ENCODE data around the gene DUSP2.

The DUSP2 gene

DNA sequence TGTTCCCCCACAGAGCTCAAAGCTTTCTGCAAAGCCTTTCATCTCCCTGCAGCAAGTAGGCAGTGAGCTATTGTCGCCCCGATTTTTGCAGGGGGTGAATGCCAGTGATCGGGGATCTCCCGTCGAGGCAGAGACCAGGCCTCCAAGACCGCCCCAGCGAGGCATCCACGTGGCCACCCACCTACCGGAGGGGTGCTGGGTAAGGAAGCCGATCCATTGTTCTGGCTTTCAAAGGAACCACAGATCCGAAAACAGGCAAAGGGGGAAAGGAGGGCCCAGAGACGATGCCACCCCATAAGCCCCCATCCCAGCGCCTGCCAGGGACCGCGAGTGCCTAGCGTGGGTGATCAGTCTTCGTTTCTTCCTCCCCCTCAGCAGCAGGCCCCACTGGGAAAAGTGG is 31.3 kb downstream of the DUSP2 start:
- no peak for DNase-seq (ENCODE audit: low spot score)

DNA sequence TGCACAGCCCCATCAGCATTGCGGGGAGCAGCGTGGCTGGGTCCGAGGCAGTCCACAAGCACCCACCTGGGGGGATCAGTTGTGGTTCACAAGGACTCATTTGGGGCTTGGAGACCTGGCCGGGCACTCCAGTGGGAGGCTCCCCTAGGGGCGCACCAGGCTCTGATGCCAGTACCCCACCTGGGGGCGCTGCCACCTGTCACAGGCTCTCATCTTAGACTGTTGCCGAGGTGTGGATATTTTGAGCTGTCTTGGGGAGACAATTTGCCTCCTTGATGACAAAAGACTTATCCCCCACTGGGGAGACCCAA is 31.9 kb downstream of the DUSP2 start:
- DNase-seq (ENCODE audit: low spot score) = no peak

DNA sequence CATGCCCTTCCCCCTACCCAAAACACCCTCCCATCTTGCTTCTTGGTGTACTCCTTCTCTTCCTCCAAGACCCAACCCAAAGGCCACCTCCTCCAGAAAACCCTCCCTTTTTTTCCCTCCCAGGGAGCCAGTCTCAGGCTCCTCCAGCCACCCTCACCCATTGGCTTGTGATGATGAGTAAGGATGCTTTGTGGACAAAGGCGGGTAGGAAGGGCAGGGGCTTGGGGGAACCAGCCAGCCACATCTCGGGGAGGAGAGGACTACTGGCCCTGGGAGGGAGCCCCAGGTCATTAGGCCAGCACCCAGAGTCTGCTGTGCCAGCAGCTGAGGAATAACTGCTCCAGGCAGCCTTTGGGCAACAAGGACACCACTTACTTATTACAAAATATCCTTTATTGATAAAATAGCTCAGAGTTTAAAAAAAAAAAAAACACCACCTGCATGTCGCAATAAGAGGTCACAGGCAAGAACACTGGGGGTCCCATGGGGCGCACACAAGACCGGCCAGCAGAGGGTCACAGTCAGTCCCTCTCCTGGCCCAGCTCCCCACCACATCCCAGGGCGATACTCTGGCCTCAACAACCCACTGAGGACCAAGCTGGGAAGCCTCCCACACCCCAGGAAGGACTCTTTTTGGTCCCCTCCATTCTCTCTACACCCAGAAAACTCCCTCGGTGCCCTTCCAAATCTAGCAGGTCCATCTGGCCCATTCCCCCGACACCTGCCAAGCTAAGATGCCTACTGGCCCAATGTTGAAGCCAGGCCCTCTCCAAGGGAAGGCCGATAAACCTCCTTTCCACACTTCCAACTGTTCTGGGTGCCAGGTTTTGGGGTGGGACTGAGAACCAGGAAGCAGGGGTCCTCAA is 32.5 kb downstream of the DUSP2 start:
- DNase-seq (ENCODE audit: low spot score) = no peak

DNA sequence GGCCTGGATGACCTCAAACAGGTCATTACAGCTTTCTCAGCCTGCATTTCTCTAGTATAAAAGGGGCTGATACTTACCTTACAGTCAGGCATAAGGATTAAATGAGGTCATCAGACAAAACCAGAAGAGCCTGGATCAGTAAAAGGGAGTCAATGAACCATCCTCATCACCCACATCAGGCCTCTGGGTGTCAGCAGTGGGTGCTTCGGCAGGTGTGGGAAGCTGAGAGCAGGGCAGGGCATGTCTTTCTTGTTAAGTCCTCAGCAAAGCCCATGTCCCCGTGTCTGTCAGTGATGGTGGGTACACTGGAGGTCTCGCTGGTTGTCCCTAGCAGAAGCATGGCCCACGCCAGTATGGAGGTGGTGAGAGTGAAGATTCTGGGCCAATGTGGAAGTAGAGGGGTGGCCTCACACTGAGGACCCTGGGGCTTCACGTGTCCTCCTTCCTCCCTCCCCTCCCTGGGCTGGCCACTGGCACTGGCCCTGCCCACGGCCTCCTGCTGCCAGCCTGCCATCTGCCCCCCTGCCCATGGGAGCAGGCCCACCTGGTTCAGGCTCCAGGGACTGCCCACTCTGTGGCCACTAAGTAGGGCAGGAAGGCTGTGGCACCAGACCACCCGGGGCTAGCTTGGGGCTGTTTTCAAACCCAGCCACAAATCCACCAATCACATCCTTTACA is 33.3 kb downstream of the DUSP2 start:
- DNase-seq (ENCODE audit: low spot score) = no peak

DNA sequence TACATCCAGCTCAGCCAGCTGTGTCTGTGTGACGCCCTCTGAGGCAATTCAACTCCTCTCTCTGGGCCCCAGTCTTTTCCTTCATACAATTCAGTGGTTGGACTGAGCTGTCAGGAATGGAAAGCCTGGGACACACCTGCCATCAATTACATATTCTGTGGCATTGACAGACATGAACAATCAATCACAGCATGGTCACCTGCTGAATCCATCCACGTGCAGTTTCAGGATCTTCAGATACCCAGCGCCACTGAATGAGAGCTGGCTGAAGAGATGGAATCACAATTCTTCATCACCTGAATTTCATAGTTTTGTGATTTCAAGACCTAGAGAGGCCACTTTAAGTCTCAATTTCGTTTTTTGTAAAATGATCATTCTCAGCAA is 34.0 kb downstream of the DUSP2 start:
- DNase-seq (ENCODE audit: low spot score) = no peak

DNA sequence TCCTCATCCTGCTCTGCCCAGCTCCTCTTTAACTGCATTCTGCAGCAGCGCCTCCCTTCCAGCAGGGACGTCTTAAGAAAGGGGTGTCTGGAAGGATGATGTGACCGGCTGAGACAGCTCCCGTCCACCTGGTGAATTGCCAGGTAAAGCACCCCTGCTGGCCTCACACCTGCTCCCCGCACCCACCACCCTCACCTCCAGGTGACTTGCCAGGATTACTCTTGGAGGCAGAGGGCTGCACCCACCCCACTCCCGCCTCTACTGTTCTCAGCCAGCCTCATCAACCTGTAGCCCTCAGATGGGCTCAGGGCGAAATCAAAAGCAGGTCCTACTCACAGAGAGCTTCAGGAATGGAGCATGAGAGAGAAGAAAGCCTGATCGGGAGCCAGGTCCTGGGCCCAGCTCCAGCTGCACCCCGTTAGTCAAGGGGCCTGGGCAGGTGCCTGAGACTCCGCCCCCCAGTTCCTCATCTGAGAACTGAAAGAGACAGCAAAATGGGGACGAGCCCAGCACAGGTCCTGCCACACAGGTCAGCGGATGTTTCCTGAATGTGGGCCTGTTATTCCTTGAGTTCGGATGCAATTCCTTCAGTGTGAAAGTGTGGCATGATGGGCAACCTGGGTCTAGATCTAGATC is 34.5 kb downstream of the DUSP2 start:
- DNase-seq (ENCODE audit: low spot score) = no peak

DNA sequence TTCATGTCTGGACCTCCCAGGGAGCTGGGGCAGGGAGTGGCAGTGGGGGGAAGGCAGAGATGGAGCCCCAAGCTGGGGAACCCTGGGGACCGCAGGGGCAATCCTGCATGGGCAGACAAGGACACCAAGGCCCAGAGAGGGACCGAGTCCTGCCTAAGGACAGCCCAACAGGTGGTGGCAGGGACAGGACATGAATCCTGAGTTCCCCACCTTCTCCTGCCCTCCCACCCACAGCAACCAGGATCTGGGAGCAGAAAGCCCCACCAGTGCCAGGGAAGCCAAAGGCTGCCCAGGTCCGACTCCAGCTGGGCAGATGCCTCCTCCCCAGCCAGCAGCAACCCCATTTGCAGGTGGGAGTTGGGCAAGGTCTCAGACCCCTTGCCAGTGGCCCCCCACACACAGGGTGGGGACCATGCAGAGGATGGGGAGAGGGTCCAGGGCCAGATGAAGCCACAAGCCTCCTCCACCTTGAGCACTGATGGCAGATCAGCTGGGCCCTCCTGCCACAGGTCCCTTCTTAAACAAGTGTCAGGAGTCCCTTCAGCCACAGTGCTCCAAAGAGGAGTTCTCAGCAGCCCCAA is 35.2 kb downstream of the DUSP2 start:
- no peak for DNase-seq (ENCODE audit: low spot score)

DNA sequence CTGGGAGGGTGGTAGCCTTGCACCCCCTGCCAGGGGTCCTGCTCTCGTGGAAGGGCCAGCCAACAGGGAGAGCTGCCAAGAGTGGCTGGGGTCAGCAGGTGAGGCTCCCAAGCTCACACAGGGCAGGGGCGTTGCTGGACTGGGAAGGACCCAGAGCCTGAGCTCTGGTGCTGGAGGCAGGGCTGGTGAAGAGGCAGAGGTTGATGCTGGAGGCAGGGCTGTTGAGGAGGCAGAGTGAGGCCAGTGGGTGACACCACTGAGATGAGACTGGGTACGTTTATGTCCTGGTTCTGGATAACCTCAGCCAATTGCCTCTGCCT is 35.9 kb downstream of the DUSP2 start:
- DNase-seq (ENCODE audit: low spot score) = no peak

DNA sequence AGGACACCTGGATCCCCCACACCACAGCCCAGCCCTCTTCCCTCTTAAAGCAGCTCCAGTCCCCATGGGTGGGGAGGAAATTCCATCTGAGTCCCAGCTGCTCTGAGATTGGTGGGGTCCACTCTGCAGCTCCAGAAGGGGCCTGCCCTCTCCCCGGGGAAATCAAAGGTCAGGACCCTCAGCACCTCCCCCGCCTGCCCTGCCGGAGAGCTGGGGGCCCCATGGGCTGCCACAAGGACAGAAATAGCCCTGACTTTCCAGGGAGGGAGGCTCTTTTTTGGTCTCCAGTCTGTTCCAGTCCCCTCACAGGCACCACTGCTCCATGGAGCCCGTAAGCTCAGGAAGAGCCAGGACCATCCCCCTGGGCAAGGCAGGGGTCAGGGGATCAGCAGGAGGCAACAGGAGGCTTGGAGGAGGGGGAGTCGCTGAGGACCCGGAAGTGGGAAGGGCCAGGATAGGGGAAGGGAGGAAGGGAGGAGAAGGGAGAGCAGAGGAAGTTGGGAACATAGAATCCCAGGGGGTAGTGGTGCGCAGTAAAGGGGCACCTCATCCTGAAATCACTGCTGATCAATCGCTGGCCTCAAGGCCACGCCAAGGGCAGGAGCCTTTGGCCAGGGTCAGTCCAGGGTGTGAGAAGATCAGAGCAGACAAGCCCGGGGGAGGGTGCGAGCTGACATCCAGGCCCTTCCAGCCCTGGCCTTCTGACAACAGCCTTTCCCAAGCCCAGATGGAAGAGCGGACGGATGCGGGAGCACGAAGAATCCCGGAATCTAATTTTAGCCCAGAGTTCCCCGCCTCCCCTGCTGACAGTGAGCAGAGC is 36.5 kb downstream of the DUSP2 start:
- no peak for DNase-seq (ENCODE audit: low spot score)

DNA sequence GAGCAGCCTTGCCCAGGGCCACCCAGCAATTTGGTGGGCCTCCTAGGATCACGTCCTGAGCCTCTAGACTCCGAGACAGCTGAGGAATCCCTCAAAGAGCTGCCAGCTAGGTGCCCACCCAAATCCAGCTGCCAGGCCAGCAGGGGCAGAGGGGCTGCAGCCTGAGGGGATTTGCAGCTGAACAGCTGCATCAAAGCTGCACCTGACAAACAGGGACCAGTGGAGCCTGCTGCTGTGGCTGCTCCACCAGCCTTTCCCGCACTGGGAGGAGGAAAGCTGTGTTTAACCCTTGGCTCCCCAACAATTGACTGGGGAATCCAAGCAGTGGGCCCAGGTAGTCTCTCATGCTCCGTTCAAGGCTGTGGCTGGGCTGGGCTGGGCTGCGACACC is 37.1 kb downstream of the DUSP2 start:
- no peak for DNase-seq (ENCODE audit: low spot score)

DNA sequence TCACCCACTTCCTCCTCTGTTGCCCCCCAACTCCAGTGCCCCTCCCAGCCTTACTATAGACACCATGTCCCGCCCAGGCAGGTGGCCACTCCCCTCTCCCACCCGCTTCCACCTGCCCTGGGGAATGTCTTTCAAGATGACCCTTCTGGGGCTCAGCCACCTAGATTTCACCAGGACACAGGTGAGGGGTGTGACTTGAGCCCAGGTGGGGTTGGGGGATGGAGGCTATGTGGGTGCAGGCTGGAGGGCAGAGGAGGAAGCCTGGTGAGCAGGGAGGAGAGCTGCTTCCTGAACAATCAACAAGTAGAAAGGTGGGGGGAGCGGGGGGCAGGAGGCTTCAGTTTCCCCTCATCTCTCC is 37.6 kb downstream of the DUSP2 start:
- DNase-seq (ENCODE audit: low spot score) = no peak

DNA sequence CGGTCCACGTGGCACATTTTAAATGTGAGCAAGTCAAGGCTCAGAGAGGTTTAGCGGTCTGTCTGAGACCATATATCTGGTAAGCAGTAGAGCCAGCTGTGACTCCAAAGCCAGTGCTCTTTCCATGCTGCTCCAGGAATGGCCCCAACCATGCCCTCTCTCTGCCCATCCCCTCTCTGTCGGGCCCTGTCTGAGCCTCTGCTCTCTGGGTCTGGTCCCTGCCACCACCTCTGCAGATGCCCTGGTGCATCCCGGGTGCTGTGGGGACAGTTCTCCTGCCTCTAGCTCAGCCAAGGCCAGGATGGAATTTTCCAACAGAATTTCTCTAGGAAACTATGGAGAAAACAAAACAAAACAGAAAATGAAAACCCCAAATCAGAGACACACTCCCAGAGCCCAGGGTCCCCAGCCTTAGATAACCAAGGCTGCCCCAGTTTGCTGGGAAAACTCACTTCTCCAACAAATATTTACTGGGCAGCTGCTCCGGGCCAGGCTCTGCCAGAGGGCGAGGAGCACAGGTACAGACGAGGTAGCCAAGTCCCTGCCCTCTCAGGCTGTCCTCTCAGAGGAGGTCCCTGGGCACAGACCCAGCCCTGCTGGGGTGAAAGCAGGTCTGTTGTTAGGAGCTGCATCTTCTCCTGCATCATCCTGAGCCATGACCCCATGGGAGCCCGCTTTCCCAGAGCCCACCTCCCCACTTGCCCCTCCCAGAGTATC is 38.1 kb downstream of the DUSP2 start:
- DNase-seq (ENCODE audit: low spot score) = no peak

DNA sequence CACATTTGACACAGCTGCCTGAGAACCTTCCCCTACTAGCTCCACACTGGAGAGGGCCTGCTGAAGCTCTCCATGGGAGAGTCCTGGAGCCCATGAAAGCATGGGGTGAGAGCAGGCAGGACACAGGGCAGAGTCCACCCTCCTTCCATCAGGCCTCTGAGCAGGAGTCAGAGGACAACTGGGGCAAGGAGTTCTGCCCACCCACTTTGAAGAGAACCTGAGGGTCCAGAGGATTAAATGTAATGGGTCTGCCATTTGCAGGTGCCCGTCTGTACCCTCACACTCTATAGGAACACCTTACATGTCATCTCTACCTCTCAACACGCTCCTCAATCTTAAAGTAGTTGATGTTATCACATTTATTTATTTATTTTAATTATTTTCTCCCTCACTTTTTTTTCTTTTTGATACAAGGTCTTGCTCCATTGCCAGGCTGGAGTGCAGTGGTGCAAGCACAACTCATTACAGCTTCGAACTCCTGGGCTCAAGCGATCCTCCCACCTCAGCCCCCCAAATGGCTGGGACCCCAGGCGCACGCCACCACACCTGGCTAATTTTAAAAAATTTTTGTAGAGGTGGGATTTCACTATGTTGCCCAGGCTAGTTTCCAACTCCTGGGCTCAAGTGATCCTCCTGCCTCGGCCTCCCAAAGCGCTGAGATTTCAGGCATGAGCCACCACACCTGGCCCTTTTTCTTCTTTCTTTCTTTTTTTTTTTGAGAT is 39.1 kb downstream of the DUSP2 start:
- no peak for DNase-seq (ENCODE audit: low spot score)

DNA sequence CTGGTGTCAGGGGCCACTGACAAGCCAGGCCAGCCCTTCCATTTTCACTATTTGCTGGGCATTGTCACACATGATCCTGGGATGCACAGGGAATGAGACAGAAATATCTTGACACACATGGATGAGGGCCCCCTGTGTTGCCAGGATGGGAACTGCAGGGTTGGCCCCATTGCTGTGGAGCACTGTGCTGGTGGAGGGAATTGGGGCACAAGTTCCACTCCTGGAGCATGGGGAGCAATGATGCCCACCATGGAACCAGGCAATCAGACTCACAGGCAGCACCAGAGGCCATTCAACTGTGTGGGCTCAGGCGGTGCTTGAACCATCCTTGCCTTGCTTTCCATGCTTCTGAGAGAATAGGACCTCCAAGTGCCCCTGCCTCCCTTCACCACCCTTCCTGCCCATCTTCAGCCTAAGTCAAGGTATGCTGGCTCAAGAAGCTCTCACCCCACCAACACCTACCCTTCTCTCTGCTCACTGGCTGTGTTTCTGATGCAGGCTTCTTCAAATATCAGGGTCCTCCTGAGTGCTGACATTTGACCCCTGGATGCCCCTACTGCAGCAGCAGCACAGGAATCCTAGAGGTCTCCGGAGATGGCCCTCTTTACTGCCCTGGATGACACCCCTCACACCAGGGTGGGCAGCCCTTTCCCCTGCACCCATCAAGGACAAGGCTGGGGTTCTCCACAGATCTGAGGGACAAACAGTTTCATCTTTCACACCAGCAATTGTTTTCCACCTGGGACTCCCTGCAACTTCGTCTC is 39.9 kb downstream of the DUSP2 start:
- no peak for DNase-seq (ENCODE audit: low spot score)

DNA sequence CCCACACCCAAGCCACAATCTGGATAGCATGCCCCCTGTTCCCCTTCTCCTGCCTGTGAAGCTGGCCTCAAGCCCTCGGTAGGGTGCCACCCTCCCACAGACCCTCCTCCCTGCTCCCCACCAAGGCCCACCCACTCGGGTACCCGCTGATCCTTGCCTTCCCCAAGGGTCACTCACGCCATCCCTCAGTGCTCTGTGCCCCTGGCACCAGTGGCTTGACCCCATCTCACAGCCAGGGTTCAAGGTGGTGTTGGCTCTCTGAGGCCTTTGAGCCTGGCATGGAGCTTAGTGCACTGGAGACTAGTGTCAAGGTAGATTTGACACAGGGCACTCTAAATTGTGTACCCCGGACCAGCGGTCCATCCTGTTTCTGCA is 40.8 kb downstream of the DUSP2 start:
- DNase-seq (ENCODE audit: low spot score) = no peak

DNA sequence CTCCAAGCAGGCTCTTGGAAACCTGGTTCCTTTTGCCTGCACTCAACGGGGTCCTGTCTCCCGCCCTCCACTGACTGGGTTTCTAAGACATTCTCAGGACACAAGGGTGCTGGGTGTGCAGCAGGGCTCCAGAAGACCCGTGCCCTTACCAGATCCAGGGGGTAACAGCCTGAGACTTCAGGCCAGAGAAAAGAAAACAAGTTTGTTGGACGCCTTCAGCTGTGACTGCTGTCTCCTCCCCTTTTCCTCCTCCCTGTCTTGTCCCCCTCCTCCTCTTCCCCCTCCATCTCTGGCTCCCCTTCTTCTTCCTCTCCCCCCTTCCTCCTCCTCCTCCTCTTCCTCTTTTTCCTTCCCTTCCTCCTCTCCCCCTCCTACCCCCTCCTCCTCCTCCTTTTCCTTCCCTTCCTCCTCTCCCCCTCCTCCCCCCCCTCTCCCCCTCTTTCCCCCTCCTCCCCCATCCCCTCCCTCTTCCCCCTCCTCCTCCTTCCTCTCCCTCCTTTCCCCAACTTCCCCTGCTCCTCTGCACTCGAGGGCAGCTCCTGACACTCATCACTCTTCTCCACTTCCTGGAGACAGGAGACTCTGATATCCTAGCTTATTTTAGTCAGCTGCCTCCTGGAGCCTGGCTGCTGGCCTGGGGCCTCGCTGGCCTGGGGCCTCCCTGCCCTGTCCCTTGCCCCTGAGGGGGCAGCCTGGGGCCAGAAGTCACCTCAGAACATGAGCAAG is 41.3 kb downstream of the DUSP2 start:
- DNase-seq (ENCODE audit: low spot score) = no peak

DNA sequence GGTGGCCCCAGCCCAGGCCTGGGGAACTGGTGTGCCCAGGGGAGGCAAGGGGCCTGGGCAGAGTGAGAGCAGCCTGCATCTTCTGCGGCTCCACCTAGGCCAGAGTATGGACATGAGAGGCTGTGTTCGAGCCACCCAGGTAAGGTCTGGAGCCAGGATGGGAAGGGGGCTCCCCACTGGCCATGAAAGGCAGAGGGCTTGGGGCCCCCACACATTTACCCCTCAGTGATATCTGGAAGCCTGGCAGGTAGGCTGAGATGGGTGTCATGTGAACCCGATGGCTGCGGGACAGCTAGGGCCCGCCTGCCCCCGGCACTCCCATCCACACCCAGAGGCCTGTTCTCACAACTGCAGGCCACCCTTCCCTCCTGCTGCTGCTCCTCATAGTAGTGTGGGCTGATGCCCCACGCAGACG is 42.0 kb downstream of the DUSP2 start:
- DNase-seq (ENCODE audit: low spot score) = no peak

DNA sequence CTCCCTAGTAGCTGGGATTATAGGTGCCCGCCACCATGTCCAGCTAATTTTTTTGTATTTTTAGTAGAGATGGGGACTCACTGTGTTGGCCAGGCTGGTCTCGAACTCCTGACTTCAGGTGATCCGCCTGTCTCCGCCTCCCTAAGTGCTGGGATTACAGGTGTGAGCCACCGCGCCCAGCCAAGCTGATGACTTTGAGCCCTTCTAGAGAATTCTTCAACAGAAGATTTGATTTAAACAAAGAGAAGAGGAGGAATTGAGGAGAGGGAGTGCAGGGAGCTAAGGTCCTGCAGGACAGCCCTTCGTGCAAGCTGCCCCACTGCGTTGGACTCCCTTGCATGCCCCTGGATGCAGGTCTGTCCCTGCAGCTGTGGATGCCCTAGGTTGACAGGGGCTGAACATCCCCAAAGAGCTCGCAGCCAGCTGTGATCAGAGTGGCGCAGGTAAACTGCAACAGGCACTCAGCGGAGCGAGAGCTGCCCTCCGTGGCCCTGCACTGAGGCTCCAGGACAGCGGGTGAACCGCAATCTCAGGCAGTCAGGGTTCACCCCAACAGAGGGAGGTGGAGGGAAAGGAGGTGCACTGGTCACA is 42.5 kb downstream of the DUSP2 start:
- DNase-seq (ENCODE audit: low spot score) = no peak

DNA sequence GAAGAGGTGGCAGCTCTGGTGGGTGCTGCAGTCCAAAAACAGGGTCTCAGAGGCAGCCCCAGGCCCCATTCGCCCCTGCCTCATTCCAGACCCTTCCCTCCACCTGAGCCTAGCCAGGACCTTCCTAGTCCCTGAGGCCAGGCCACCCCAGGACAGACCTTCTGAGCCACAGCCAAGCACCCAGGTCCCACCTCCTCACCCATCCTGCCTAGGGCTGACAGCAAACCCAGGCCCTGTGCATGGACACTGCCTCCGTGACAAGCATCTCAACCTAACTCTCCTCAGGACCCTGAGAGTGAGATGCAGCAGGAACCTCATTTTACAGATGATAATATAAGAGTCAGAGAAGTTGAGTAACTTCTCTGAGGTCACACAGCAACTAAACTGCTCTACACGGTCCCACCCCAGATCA is 44.3 kb downstream of the DUSP2 start:
- no peak for DNase-seq (ENCODE audit: low spot score)

Measured in LoVo (cell line).